ENCODE results near the gene ADARB1. TPM values are rescaled to one million over a fixed set of nuclear protein-coding genes. Genes with fewer than 3 reads are reported as not detected.

ADARB1 gene
- polyA plus RNA-seq, 3 donors = 0.40 to 2.6 (median 1.0) TPM

DNA sequence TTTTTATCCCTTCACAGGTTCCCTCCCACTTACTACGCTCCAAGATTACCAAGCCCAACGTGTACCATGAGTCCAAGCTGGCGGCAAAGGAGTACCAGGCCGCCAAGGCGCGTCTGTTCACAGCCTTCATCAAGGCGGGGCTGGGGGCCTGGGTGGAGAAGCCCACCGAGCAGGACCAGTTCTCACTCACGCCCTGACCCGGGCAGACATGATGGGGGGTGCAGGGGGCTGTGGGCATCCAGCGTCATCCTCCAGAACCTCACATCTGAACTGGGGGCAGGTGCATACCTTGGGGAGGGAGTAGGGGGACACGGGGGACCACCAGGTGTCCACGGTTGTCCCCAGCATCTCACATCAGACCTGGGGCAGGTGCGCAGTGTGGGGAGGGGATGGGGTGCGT lies 147.6 kb downstream of the ADARB1 start:
- Mint-ChIP-seq H3K9me3 (peaks cover 0 to 7% (median 2%) of the 10 kb centered on the region in 7 donors), H3K27ac (no peak overlapping the region), H3K27me3 (ENCODE audit: low read depth in 3 of 3) (peaks cover 0 to 4% (median 3%) of the 10 kb centered on the region in 3 donors), H3K4me3 (no peak overlapping the region), H3K36me3 (peaks cover 10 to 14% of the 10 kb centered on the region in 2 donors), H3K4me1 (peaks cover 3% of the 10 kb centered on the region)
- WGBS (ENCODE audit: insufficient coverage) = over 99% methylated on average over 14 of the region's 15 CpGs
- Histone ChIP-seq H3K9me3 (replicated peaks in 1 of 2; ENCODE audit: control insufficient read depth in 1 of 2, insufficient read depth in 1 of 2, low read length in 2 of 2) (no peaks in the 10 kb centered on the region), H3K4me2 (replicated peaks; ENCODE audit: extremely low read depth, low read length, poor library complexity, severe bottlenecking) (no peak overlapping the region), H2AFZ (ENCODE audit: insufficient read depth, low read depth, low read length, poor library complexity, severe bottlenecking) (no peak overlapping the region), H3K27me3 (ENCODE audit: control insufficient read depth in 2 of 2, insufficient read depth in 2 of 2, low read length in 2 of 2) (no peaks in the 10 kb centered on the region), H3K4me1 (ENCODE audit: control insufficient read depth in 1 of 2, insufficient read depth in 2 of 2, low read length in 2 of 2) (no peaks in the 10 kb centered on the region), H3K27ac (ENCODE audit: low read depth in 1 of 2, low read length in 2 of 2) (no peak overlapping the region), H4K20me1 (ENCODE audit: insufficient read depth, low read length) (no peaks in the 10 kb centered on the region), H3K9ac (ENCODE audit: insufficient read depth, low read length, poor library complexity, severe bottlenecking) (no peak overlapping the region), H3K4me3 (replicated peaks in 1 of 3; ENCODE audit: low read depth in 2 of 3, low read length in 3 of 3) (no peak overlapping the region), H3K36me3 (replicated peaks in 1 of 2; ENCODE audit: control insufficient read depth in 1 of 2, insufficient read depth in 2 of 2, low read length in 2 of 2) (no peaks in the 10 kb centered on the region), H3K79me2 (ENCODE audit: insufficient read depth, low read length) (no peaks in the 10 kb centered on the region)
- intact Hi-C loops (cut with micrococcal nuclease) = no loop called here
- TF ChIP-seq, protein P1, sequence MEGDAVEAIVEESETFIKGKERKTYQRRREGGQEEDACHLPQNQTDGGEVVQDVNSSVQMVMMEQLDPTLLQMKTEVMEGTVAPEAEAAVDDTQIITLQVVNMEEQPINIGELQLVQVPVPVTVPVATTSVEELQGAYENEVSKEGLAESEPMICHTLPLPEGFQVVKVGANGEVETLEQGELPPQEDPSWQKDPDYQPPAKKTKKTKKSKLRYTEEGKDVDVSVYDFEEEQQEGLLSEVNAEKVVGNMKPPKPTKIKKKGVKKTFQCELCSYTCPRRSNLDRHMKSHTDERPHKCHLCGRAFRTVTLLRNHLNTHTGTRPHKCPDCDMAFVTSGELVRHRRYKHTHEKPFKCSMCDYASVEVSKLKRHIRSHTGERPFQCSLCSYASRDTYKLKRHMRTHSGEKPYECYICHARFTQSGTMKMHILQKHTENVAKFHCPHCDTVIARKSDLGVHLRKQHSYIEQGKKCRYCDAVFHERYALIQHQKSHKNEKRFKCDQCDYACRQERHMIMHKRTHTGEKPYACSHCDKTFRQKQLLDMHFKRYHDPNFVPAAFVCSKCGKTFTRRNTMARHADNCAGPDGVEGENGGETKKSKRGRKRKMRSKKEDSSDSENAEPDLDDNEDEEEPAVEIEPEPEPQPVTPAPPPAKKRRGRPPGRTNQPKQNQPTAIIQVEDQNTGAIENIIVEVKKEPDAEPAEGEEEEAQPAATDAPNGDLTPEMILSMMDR (IDR thresholded peaks at IDR 0.05) = no peak
- DNase-seq = no peak

DNA sequence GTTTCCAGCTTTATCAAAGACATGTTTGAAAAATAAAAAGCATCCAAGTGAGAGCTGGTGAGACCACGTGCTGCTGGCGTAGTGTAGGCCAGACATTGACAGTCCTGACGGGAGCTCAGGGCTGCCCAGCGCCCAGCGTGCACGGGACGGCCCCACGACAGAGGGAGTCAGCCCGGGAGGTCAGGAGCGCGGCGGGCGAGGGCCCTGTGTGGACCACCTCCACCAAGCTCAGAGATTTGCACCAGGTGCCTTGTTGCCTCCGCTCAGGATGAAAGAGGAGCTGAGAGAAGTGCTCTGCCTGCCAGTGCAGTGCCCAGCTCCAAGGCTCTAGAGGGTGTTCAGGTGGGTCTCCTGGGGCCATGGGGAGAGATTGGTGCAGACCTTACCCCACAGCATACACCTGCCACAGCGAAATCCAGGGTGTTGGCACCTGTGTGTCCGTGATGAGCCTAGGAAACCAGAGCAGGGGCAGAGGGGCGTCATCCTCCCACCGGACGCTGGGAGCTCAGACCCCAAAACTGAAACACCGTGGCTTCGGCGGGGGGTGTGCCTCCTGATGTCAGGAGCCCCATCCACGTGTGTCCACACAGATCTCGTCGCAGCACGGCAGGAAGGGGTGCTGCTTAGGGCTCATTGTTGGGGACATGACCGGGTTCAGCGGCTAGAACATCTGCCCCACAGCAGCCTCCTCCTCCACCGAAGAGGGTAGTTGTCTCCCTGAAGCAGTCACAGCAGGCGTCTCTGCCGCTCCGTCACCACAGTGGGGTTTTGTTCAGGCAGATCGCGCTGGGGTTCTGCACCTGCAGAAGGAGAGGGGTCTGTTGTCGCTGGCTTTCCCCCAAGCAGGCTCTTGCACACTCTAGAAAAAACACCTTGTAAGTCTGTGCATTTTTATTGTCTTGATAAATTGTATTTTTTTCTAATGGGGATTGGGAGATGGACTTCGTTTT lies 149.1 kb downstream of the ADARB1 start:
- no peak for DNase-seq
- H3K27ac ChIP-seq (ENCODE audit: low read depth in 1 of 2, low read length in 2 of 2) = no peak overlapping the region
- no peaks in the 10 kb centered on the region for H3K9me3 ChIP-seq (replicated peaks in 1 of 2; ENCODE audit: control insufficient read depth in 1 of 2, insufficient read depth in 1 of 2, low read length in 2 of 2)

More for the DNA sequence above, 149.1 kb downstream of the ADARB1 start:
- Mint-ChIP-seq H3K36me3 (peaks cover 4 to 14% of the 10 kb centered on the region in 2 donors), H3K4me1 (peaks cover 3% of the 10 kb centered on the region), H3K27ac (no peak overlapping the region), H3K27me3 (ENCODE audit: low read depth in 3 of 3) (peaks cover 2 to 7% (median 5%) of the 10 kb centered on the region in 3 donors), H3K4me3 (no peak overlapping the region), H3K9me3 (peaks cover 0 to 4% (median 0%) of the 10 kb centered on the region in 7 donors)
- 98% methylated on average over 27 of the region's 36 CpGs for WGBS (ENCODE audit: insufficient coverage)
- H3K79me2 ChIP-seq (ENCODE audit: insufficient read depth, low read length) = no peaks in the 10 kb centered on the region
- no peaks in the 10 kb centered on the region for H3K4me1 ChIP-seq (ENCODE audit: control insufficient read depth in 1 of 2, insufficient read depth in 2 of 2, low read length in 2 of 2)
- H4K20me1 ChIP-seq (ENCODE audit: insufficient read depth, low read length) = no peaks in the 10 kb centered on the region
- intact Hi-C loops (cut with micrococcal nuclease) = no loop called here
- H3K9ac ChIP-seq (ENCODE audit: insufficient read depth, low read length, poor library complexity, severe bottlenecking) = no peak overlapping the region
- H3K4me3 ChIP-seq (replicated peaks in 1 of 3; ENCODE audit: low read depth in 2 of 3, low read length in 3 of 3) = no peak overlapping the region
- TF ChIP-seq, protein P1 (IDR thresholded peaks at IDR 0.05) = no peak
- no peak overlapping the region for H3K4me2 ChIP-seq (replicated peaks; ENCODE audit: extremely low read depth, low read length, poor library complexity, severe bottlenecking)
- no peak overlapping the region for H2AFZ ChIP-seq (ENCODE audit: insufficient read depth, low read depth, low read length, poor library complexity, severe bottlenecking)
- H3K36me3 ChIP-seq (replicated peaks in 1 of 2; ENCODE audit: control insufficient read depth in 1 of 2, insufficient read depth in 2 of 2, low read length in 2 of 2) = no peaks in the 10 kb centered on the region
- H3K27me3 ChIP-seq (ENCODE audit: control insufficient read depth in 2 of 2, insufficient read depth in 2 of 2, low read length in 2 of 2) = no peaks in the 10 kb centered on the region

Measured in CD14-positive monocyte (primary cell).